LHCN-M2 (cell line): ENCODE data around the gene VKORC1L1. TPM values are rescaled to one million over a fixed set of nuclear protein-coding genes. Genes with fewer than 3 reads are reported as not detected.
"Not testable (repeated sequence)": the region's sequence is repeated elsewhere in the genome, so short reads cannot be mapped to it uniquely, and the experiment has no call there.

Source experiments
- DNase-seq: peaks from one replicate; pipeline ENCODE4 v3.0.0-alpha.2; 2012; ENCODE audit warnings: low read depth
- total RNA-seq: library from RNA; depleted of rRNA; stranded (reverse); fragments of >200 nt; gene quantifications from 2 replicates; pipeline ENCODE4 v1.2.3, GENCODE V29; 2014

Gene VKORC1L1
- total RNA-seq, 1 experiment from 2014 or later, result 18.2 TPM

GRCh38 chr7:65937296-65937695 lies 64.4 kb downstream of the VKORC1L1 start:
- no peak for DNase-seq

DNA sequence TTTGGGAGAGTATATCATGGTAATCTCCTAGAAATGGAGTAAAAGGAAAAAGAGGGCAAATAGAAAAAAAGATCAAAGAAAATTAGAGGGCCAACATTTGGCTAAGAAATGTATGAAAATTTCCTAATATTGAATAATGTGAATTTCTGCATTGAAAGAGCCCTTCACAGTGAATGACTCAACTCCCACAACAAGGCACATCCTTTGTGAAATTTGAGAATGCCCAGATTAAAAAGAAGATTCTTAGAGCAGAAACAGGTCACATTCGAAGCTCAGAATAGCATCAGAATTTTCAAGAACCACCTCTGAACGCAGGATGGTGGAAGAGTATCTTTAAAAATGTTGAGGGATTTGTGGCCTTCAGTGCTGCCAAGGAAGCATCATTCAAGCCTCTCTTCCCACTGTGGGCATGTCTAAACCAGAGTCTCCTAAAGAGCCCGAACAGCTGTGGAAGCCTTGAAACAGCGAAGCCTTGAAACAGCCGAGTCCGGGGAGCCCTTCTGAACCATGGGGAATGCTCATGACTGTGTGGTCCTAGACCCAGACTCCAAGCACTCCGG lies 65.5 kb downstream of the VKORC1L1 start:
- DNase-seq, result peak; percentile 72

GRCh38 chr7:65945787-65946186 lies 72.9 kb downstream of the VKORC1L1 start:
- not testable (repeated sequence) for DNase-seq

DNA sequence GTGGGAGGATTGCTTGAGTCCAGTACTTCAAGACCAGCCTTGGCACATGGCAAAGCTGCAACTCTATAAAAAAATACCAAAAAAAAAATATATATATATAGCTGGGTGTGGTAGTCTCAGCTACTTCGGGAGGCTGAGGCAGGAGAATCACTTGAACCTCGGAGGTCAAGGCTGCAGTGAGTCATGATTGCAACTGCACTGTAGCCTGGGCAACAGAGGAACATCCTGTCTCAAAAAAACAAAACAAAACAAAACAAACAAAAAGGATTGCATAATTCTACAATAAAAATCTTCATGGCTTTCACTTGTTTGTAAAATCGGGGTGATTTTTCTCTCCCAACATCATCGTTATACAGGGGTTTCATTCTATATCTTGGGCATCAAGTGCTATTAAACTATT lies 74.0 kb downstream of the VKORC1L1 start:
- DNase-seq, result peak; percentile 80

GRCh38 chr7:65951837-65952578 lies 79.1 kb downstream of the VKORC1L1 start:
- peak; percentile 73 for DNase-seq

DNA sequence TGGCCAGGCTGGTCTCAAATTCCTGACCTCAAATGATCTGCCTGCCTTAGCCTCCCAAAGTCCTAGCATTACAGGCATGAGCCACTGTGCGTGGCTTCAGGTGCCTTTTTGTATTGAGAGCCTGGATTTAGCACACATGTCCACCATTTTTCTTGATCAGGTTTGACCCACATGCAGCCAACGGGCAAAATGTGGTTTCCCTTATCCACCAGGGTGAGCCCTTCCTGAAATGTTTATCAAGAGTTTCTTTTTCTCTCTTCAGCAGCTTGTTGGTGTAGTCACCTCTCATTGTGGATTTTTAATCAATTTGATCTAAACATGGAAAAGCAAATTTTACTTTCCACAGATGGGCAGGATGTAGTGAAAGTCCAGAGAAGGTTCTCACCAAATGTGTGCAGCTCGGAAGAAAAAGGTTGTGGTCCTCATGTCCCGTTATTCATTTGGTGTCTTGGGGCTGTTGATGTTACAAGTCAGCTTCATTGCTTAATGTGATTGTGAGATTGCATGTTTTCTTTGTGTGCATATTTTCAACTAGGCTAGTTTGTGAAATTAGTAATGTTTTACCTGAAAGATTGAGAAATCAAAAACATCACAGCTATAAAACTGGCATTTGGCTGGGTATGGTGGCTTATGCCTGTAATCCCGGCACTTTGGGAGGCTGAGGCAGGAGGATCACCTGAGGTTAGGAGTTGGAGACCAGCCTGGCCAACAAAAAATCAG lies 80.3 kb downstream of the VKORC1L1 start:
- DNase-seq, result no peak

- DNase-seq, result no peak
Observed at GRCh38 chr7:65953890-65954450, 81.1 kb downstream of the VKORC1L1 start.

GRCh38 chr7:65955718-65956117 lies 82.8 kb downstream of the VKORC1L1 start:
- no peak for DNase-seq

- no peak for DNase-seq
Observed at GRCh38 chr7:65960351-65961074, 87.6 kb downstream of the VKORC1L1 start.

DNA sequence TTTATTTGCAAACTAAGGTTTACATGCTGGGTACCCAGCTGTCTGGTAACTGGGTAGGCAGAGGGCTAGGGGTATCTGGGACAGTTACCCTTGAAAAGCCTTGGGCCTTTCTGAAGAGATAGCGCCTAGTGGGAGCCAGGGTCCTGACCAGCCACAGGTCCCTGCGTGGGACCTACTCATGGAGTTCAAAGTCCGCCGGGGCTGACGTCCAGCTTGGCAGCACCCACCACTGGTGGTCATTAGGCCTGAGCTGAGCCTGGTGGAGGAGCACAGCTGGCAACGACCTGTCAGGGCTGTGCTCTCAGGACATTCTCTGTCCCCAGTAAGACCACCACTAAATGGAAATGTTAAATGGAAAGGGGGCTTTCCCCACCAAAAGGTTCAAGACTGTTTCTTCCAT lies 89.2 kb downstream of the VKORC1L1 start:
- DNase-seq, result no peak

DNA sequence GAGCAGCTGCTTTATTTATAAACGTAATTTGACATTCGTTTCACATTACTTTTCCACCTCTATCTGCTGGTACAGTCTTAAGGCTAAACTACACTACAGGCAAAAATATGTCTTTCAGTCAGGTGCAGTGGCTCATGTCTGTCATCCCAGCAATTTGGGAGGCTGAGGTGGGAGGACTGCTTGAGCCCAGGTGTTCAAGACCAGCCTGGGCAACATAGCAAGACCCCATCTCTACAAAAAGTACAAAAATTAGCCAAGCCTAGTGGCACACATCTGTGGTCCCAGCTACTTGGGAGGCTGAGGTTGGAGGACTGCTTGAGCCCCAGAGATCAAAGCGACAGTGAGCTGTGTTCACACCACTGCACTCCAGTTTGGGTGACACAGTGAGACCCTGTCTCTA lies 91.8 kb downstream of the VKORC1L1 start:
- DNase-seq, result not testable (repeated sequence)

DNA sequence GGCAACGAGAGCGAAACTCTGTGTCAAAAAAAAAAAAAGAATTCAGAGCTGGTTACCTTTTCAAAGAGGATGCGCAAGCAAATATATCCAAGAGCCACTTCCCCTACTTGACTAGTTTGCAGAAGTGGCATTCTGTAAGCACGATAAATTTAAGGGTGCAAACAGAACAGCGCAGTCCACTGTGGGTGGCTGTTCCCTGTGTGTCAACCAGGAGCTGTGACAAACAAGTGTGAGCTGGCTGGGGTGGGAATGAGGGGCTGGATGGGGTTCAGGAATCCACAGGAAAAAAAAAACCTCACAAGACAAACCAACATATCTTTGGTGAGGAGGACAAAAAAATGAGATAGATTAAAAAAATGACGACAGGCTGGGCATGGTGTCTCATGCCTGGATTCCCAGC lies 93.3 kb downstream of the VKORC1L1 start:
- no peak for DNase-seq

GRCh38 chr7:65967361-65968155 lies 94.7 kb downstream of the VKORC1L1 start:
- DNase-seq, result no peak

DNA sequence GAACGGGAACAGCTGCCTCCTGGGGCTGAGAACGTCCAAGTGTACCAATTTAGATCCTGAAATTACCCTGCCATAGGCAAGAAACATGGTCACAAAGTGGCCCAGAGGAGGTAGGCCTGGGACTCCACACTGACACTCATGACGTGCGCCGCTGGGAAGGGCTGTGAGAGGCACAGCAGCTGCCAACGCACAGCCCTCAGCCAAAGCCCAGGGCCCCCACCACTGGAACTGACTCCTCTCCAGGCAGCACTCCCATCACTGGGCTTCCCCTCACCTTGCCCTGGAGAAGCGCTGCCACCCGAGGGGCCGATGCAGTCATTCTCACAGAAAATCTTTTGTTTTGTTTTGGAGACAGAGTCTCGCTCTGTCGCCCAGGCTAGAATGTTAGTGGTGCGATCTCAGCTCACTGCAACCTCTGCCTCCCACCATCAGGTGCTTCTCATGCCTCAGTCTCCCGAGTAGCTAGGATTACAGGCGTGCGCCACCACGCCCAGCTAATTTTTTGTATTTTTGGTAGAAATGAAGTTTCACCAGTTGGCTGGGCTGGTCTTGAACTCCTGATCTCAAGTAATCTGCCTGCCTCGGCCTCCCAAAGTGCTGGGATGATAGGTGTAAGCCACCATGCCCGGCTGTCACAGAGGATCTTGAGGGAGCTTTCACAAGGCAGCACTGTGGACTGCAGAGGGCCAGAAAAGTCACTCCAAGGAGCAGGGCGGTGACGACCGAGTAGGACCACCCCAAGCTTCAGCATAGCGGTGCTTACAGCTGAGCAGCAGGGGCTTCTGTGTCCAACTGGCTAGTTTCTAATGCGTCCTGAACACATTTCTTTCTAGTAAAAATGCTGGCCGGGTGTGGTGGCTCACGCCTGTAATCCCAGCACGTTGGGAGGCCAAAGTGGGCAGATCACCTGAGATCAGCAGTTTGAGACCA lies 95.6 kb downstream of the VKORC1L1 start:
- no peak for DNase-seq

GRCh38 chr7:65971021-65971420 lies 98.1 kb downstream of the VKORC1L1 start:
- no peak for DNase-seq

- no peak for DNase-seq
Observed at GRCh38 chr7:65972976-65973375, 100.1 kb downstream of the VKORC1L1 start.

DNA sequence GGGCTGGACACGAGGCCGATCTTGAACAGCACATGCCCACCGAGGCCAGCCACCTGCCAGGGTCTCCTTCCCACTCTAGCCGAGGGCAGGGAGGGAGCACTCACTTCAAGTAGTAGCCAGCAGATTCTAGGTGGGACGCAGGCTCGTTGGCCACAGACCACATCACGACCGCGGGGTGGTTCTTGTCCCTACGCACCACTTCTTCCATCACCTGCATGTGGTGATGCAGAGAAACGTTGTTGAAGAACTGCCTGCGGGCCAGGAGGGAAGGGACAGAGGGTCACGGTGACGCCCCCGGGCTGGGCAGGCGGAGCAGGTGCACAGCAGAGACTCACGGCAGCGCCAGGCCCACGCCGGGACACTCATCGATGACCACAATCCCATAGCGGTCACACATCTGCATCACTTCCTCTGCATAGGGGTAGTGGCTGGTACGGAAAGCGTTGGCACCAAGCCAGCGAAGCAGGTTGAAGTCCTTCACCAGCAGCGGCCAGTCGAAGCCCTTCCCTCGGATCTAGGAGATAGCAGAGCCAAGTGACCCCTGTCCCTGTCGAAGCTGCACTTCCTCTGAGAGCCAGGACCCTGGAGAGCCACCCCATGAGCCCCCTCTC lies 101.4 kb downstream of the VKORC1L1 start:
- no peak for DNase-seq

DNA sequence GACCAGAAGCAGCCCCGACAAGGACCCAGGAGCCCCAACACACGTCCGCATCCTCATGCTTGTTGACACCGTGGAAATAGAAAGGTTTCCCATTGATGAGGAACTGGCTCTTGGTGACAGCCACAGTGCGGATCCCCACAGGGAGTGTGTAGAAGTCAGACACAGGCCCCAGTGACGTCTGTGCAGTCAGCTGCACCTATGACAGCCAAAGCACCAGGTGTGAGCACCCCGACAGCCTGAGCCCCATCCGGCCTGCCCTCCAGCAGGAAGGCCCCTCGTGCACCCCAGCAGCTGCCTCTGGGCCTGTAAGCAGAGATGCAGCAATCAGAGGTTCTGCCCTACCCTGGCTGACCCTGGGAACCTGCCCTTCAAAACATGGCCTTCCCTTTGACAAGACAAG lies 102.0 kb downstream of the VKORC1L1 start:
- no peak for DNase-seq

DNA sequence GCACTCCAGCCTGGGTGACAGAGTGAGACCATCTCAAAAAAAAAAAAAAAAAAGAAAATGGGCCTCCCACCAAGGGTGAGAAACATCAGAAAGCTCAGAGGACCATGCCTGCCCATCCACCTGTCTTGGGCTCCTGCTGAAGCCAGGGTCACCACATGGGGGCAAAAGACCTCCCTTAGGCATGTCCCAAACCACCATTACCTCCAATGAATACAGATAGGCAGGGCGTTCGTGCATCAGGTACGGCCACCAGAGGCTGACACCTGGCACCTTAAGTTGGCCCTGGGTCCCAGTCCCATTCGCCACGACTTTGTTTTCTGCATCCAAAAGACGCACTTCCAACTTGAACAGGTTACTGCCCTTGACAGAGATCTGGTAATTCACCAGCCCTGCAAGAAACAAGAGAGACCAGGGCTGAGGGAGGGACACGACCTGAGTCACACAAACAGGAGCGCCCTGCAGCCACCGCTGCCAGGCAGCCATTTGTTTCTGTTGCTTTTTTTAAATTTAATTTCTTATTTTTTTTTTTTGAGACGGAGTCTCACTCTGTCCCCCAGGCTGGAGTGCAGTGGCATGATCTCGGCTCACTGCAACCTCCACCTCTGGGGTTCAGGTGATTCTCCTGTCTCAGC lies 103.1 kb downstream of the VKORC1L1 start:
- DNase-seq, result no peak
